ENCODE results near the gene FAM32A. TPM values are rescaled to one million over a fixed set of nuclear protein-coding genes. Genes with fewer than 3 reads are reported as not detected.
A peak's percentile ranks its signal among the peaks of the same experiment; 100 is the strongest.

Gene FAM32A
- total and polyA plus RNA-seq, 2 of the 8 experiments (the other 6 are each of a cell fraction or from before 2014, with no cell fraction given): 75.6 to 105 TPM

GRCh38 chr19:16224293-16225045, 39.3 kb downstream of the FAM32A start:
- Histone ChIP-seq H3K4ac (replicated peaks; ENCODE audit: insufficient read length, low read depth, low read length) (no peak overlapping the region), H4K5ac (ENCODE audit: insufficient read length, low read depth, low read length) (no peak overlapping the region), H2BK5ac (ENCODE audit: low read depth, low read length) (peak overlapping the region; percentile 35; the same call in 1 of the 2 replicates), H3K4me3 (ENCODE audit: extremely low read depth in 1 of 4, insufficient read depth in 2 of 4, low read depth in 3 of 4, low read length in 4 of 4) (no peak overlapping the region), H3K9me3 (ENCODE audit: insufficient read depth in 2 of 2, low read depth in 1 of 2, low read length in 1 of 2) (no peaks in the 10 kb centered on the region), H3K23ac (ENCODE audit: insufficient read length) (no peak overlapping the region), H4K91ac (replicated peaks; ENCODE audit: insufficient read length, low read length) (no peak overlapping the region), H3K4me2 (ENCODE audit: insufficient read depth in 1 of 2, low read depth in 2 of 2, low read length in 2 of 2) (no peak overlapping the region), H2BK120ac (replicated peaks; ENCODE audit: low read depth, low read length) (no peak overlapping the region), H3K79me2 (ENCODE audit: control insufficient read depth in 1 of 2, insufficient read depth in 2 of 2, low read length in 2 of 2) (no peaks in the 10 kb centered on the region), H3K79me1 (ENCODE audit: low read depth, low read length) (no peaks in the 10 kb centered on the region), H3K14ac (ENCODE audit: insufficient read length) (no peak overlapping the region), H3K36me3 (ENCODE audit: control insufficient read depth in 2 of 4, insufficient read depth in 4 of 4, low read length in 3 of 4) (peaks cover 0 to 3% (median 0%) of the 10 kb centered on the region in 4 experiments; a peak in 2 of 8 replicates), H3K27me3 (replicated peaks in 1 of 4; ENCODE audit: control insufficient read depth in 3 of 4, extremely low read depth in 1 of 4, insufficient read depth in 3 of 4, low read length in 3 of 4) (no peaks in the 10 kb centered on the region; a peak in 1 of 7 replicates), H2BK15ac (ENCODE audit: low read length) (no peak overlapping the region), H3K56ac (replicated peaks; ENCODE audit: insufficient read length, low read depth, low read length) (no peak overlapping the region), H3K4me1 (replicated peaks in 1 of 4; ENCODE audit: control insufficient read depth in 3 of 4, insufficient read depth in 4 of 4, low read length in 3 of 4) (no peaks in the 10 kb centered on the region), H4K8ac (ENCODE audit: extremely low read depth, insufficient read depth, low read length) (no peak overlapping the region), H4K20me1 (replicated peaks in 1 of 2; ENCODE audit: control insufficient read depth in 1 of 2, insufficient read depth in 2 of 2, low read length in 2 of 2) (peaks cover 3 to 7% of the 10 kb centered on the region in 2 experiments), H3K9ac (replicated peaks in 1 of 4; ENCODE audit: extremely low read depth in 1 of 4, low read depth in 3 of 4, low read length in 3 of 4) (no peak overlapping the region), H2BK12ac (ENCODE audit: low read depth, low read length) (no peak overlapping the region), H2BK20ac (ENCODE audit: low read length) (no peak overlapping the region), H2AK5ac (ENCODE audit: low read depth, low read length) (no peak overlapping the region), H3K27ac (ENCODE audit: low read depth, low read length) (no peak overlapping the region; the same call in 1 of the 2 replicates), H2AFZ (ENCODE audit: low read length) (no peak overlapping the region), H3K23me2 (ENCODE audit: low read depth, low read length) (no peaks in the 10 kb centered on the region), H3K18ac (ENCODE audit: extremely low read depth, low read length) (no peak overlapping the region)
- TF ChIP-seq CBX5 (IDR thresholded peaks at IDR 0.05; ENCODE audit: low read depth, low read length) (no peak), ASH2L (IDR thresholded peaks at IDR 0.05; ENCODE audit: low read length) (no peak), PHF8 (conservative IDR thresholded peaks at IDR 0.05; ENCODE audit: low read depth, low read length) (no peak), KDM1A (IDR thresholded peaks at IDR 0.05; ENCODE audit: borderline replicate concordance, low read length) (no peak)
- FAIRE-seq: no peak
- ChIA-PET CTCF (ENCODE audit: partially characterized antibody) (interaction anchor here (0.6 to 1.4 kb wide), 4 partner anchors 9 to 159 kb away, joined by 3 read pairs; no protein-coding TSS in a partner anchor), POLR2A (ENCODE audit: partially characterized antibody) (interaction anchor here (1.2 to 1.6 kb wide), 2 partner anchors 18 to 39 kb away, joined by 3 read pairs; no protein-coding TSS in a partner anchor)
- 89% methylated on average over 31 of the region's 32 CpGs; no CpG with 5 or more reads in 1 of the 2 experiments for WGBS, 2 experiments (ENCODE audit: extremely low coverage in 1 of 2, insufficient coverage in 1 of 2, insufficient read length in 1 of 2, insufficient replicate concordance in 2 of 2, low coverage in 1 of 2, low lambda C conversion rate in 2 of 2, missing lambda C conversion rate in 1 of 2)
- no peak for DNase-seq (ENCODE audit: low read depth in 1 of 2, low spot score in 2 of 2)

Data from H1 (cell line).